ENCODE data around the gene PLPP1.

PLPP1 gene

DNA sequence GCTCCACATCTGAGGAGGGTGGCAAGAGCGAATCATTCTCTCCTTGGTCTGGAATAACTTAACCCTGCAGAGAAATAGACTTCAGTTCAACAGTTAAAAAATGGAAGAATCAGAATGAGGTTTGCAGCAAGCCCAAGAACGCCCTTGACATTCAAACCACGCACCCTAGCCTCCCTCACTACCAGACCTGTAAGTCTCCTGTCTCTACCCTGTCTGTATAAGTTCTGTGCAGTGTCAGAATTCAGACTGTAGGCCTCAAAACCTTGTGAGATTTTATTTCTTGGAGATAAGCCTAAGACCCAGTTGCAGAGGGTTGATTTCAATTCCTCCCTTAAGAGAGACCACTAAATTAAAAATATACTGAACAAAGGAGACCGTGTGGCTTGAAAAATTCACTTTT is 35.8 kb upstream of the PLPP1 start:
- H3K27me3 ChIP-seq (ENCODE audit: control insufficient read depth in 1 of 2, insufficient read depth in 2 of 2, low read length in 2 of 2), result no peaks in the 10 kb centered on the region
- H3K27ac ChIP-seq (ENCODE audit: low read depth, low read length), result no peak overlapping the region
- H3K36me3 ChIP-seq (ENCODE audit: control insufficient read depth in 1 of 2, insufficient read depth in 2 of 2, low read length in 2 of 2), result no peaks in the 10 kb centered on the region
- no peak overlapping the region for H3K4me3 ChIP-seq (ENCODE audit: low read depth in 1 of 2, low read length in 2 of 2)
- H3K9me3 ChIP-seq (ENCODE audit: control insufficient read depth in 1 of 2, low read length in 2 of 2), result no peaks in the 10 kb centered on the region
- no peak overlapping the region for H3K9ac ChIP-seq (ENCODE audit: low read depth in 1 of 2, low read length in 2 of 2)
- H3K4me1 ChIP-seq (ENCODE audit: control insufficient read depth in 1 of 2, insufficient read depth in 2 of 2, low read length in 2 of 2), result no peaks in the 10 kb centered on the region

DNA sequence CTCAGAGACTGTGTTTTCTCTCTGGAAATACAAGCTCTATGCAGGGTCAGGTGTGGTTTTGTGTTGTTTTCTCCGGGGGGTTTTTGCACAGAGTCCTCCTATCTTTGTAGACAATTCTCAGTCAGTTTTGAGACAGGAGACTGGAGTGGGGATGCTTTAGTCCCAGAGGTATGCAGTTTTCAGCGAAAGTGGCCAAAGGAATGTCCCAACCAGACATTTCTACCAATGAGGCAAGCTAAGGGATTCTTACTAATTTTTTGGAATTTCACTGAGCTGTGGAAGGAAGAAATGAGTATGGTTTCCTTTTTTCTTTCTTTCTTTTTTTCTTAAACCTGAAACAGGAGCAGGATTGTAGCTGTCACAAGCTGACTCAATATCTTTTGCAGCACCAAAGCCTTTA is 35.3 kb upstream of the PLPP1 start:
- H3K4me1 ChIP-seq (ENCODE audit: control insufficient read depth in 1 of 2, insufficient read depth in 2 of 2, low read length in 2 of 2), result no peaks in the 10 kb centered on the region
- no peaks in the 10 kb centered on the region for H3K36me3 ChIP-seq (ENCODE audit: control insufficient read depth in 1 of 2, insufficient read depth in 2 of 2, low read length in 2 of 2)
- H3K4me3 ChIP-seq (ENCODE audit: low read depth in 1 of 2, low read length in 2 of 2), result no peak overlapping the region
- H3K9me3 ChIP-seq (ENCODE audit: control insufficient read depth in 1 of 2, low read length in 2 of 2), result no peaks in the 10 kb centered on the region
- no peak overlapping the region for H3K9ac ChIP-seq (ENCODE audit: low read depth in 1 of 2, low read length in 2 of 2)
- no peaks in the 10 kb centered on the region for H3K27me3 ChIP-seq (ENCODE audit: control insufficient read depth in 1 of 2, insufficient read depth in 2 of 2, low read length in 2 of 2)
- no peak overlapping the region for H3K27ac ChIP-seq (ENCODE audit: low read depth, low read length)

DNA sequence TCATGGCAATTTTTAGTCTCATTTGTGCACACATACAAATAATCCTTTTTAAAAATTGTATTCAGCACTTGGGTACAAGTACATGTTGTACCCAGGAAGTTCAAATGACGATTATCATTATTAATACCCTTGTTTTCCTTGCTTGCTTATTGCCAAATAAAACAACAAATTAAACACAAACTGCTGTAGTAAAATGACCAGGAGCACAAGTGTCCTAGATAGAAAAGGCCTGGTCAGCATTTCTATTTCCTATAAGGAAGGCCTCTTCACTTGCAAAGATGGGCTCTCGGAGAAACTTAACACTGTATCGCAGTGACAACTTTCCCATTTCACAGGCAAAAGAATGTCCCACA is 34.7 kb upstream of the PLPP1 start:
- Histone ChIP-seq H3K4me1 (ENCODE audit: control insufficient read depth in 1 of 2, insufficient read depth in 2 of 2, low read length in 2 of 2) (no peaks in the 10 kb centered on the region), H3K27ac (ENCODE audit: low read depth, low read length) (no peak overlapping the region), H3K36me3 (ENCODE audit: control insufficient read depth in 1 of 2, insufficient read depth in 2 of 2, low read length in 2 of 2) (no peaks in the 10 kb centered on the region), H3K9me3 (ENCODE audit: control insufficient read depth in 1 of 2, low read length in 2 of 2) (no peaks in the 10 kb centered on the region), H3K4me3 (ENCODE audit: low read depth in 1 of 2, low read length in 2 of 2) (no peak overlapping the region), H3K9ac (ENCODE audit: low read depth in 1 of 2, low read length in 2 of 2) (no peak overlapping the region), H3K27me3 (ENCODE audit: control insufficient read depth in 1 of 2, insufficient read depth in 2 of 2, low read length in 2 of 2) (no peaks in the 10 kb centered on the region)

DNA sequence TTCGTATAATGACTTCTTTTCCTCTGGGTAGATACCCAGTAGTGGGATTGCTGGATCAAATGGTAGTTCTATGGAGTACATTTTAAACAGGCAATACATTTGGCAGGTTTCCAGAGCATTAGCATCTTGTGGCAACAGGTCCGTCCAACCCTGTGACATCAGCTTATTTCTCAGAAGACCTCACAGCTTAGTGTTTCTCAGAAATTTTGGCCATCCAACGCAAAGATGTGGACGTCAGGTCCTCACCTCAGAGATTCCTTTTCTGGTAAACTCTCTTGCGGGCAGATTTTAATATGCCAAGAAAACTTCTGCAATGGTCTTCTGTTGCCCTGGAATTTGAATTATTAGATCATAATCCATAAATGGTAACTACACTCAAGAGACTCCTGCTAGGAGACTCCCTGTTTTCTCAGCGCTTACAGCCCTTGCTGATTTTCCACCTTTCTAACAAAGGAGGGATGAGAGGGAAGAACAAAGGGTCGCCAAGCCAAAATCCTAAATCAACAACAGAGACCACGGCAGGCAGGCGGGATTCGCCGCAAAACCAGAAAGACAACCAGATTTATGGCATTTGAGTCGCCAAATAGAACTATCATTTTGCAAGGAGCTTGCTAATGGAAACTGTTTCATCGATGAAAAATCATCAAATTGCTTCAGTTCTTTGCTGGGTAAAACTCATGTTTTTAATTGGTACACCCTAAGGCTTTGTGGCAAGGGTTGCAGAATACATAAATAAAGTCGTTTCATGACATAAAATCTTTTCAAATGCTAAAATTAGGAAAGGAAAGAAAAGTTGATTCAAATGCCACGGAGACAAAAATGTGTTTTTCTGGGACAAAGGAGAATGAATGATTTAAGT is 34.1 kb upstream of the PLPP1 start:
- Histone ChIP-seq H3K4me3 (ENCODE audit: low read depth in 1 of 2, low read length in 2 of 2) (no peak overlapping the region), H3K36me3 (ENCODE audit: control insufficient read depth in 1 of 2, insufficient read depth in 2 of 2, low read length in 2 of 2) (no peaks in the 10 kb centered on the region), H3K9me3 (ENCODE audit: control insufficient read depth in 1 of 2, low read length in 2 of 2) (no peaks in the 10 kb centered on the region), H3K27ac (ENCODE audit: low read depth, low read length) (peak overlapping the region; percentile 23), H3K9ac (ENCODE audit: low read depth in 1 of 2, low read length in 2 of 2) (no peak overlapping the region), H3K27me3 (ENCODE audit: control insufficient read depth in 1 of 2, insufficient read depth in 2 of 2, low read length in 2 of 2) (no peaks in the 10 kb centered on the region), H3K4me1 (ENCODE audit: control insufficient read depth in 1 of 2, insufficient read depth in 2 of 2, low read length in 2 of 2) (no peaks in the 10 kb centered on the region)

DNA sequence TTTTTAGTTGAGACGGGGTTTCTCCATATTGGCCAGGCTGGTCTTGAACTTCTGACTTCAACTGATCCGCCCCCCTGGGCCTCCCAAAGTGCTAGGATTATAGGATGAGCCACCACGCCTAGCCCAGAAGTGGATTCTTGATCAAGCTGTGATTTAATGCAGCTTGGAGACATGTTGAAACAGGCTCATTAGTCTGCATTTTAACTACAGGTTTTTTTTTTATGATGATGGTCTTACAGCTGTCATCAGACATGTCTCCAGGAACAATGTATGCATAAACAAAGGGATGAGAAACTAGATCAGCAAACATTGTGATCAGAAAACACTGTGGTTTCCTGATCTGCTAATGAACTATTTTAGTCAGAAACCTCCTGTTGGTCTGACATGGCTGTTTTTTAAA is 30.0 kb upstream of the PLPP1 start:
- no peak overlapping the region for H3K9ac ChIP-seq (ENCODE audit: low read depth in 1 of 2, low read length in 2 of 2)
- no peak overlapping the region for H3K27ac ChIP-seq (ENCODE audit: low read depth, low read length)
- H3K36me3 ChIP-seq (ENCODE audit: control insufficient read depth in 1 of 2, insufficient read depth in 2 of 2, low read length in 2 of 2), result no peaks in the 10 kb centered on the region
- H3K4me3 ChIP-seq (ENCODE audit: low read depth in 1 of 2, low read length in 2 of 2), result no peak overlapping the region
- no peaks in the 10 kb centered on the region for H3K27me3 ChIP-seq (ENCODE audit: control insufficient read depth in 1 of 2, insufficient read depth in 2 of 2, low read length in 2 of 2)
- no peaks in the 10 kb centered on the region for H3K9me3 ChIP-seq (ENCODE audit: control insufficient read depth in 1 of 2, low read length in 2 of 2)
- no peaks in the 10 kb centered on the region for H3K4me1 ChIP-seq (ENCODE audit: control insufficient read depth in 1 of 2, insufficient read depth in 2 of 2, low read length in 2 of 2)

DNA sequence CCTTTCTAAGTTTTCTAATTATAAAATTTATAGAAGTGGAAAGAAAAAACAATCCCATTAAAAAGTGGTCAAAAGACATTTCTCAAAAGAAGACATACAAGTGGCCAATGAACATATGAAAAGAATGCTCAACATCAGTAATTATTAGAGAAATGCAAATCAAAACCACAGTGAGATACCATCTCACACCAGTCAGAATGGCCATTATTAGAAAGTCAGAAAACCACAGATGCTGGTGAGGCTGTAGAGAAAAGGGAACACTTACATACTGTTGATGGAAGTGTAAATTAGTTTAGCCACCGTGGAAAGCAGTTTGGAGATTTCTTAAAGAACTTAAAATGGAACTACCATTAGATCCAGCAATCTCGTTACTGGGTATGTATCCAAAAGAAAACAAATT is 23.7 kb upstream of the PLPP1 start:
- H3K4me1 ChIP-seq (ENCODE audit: control insufficient read depth in 1 of 2, insufficient read depth in 2 of 2, low read length in 2 of 2), result no peaks in the 10 kb centered on the region
- H3K27ac ChIP-seq (ENCODE audit: low read depth, low read length), result no peak overlapping the region
- H3K27me3 ChIP-seq (ENCODE audit: control insufficient read depth in 1 of 2, insufficient read depth in 2 of 2, low read length in 2 of 2), result no peaks in the 10 kb centered on the region
- H3K9me3 ChIP-seq (ENCODE audit: control insufficient read depth in 1 of 2, low read length in 2 of 2), result no peaks in the 10 kb centered on the region
- H3K36me3 ChIP-seq (ENCODE audit: control insufficient read depth in 1 of 2, insufficient read depth in 2 of 2, low read length in 2 of 2), result no peaks in the 10 kb centered on the region
- H3K4me3 ChIP-seq (ENCODE audit: low read depth in 1 of 2, low read length in 2 of 2), result no peak overlapping the region
- H3K9ac ChIP-seq (ENCODE audit: low read depth in 1 of 2, low read length in 2 of 2), result no peak overlapping the region

DNA sequence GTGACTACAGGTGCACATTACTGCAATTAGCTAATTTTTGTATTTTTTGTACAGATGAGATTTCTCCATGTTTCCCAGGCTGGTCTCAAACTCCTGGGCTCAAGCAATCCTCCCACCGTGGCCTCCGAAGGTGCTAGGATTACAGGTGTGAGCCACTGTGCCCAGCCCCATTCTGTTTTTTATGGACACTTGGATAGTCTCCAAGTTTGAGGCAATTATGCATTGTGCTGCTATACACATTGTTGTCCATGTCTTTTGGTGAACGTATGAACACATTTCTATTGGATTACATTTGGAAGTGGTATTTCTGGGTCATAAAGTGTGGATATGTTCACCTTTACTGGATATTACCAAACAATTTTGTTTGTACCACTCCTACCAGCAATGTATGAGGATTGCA is 22.4 kb upstream of the PLPP1 start:
- H3K27ac ChIP-seq (ENCODE audit: low read depth, low read length), result no peak overlapping the region
- no peak overlapping the region for H3K9ac ChIP-seq (ENCODE audit: low read depth in 1 of 2, low read length in 2 of 2)
- H3K27me3 ChIP-seq (ENCODE audit: control insufficient read depth in 1 of 2, insufficient read depth in 2 of 2, low read length in 2 of 2), result no peaks in the 10 kb centered on the region
- no peaks in the 10 kb centered on the region for H3K9me3 ChIP-seq (ENCODE audit: control insufficient read depth in 1 of 2, low read length in 2 of 2)
- H3K4me3 ChIP-seq (ENCODE audit: low read depth in 1 of 2, low read length in 2 of 2), result no peak overlapping the region
- H3K4me1 ChIP-seq (ENCODE audit: control insufficient read depth in 1 of 2, insufficient read depth in 2 of 2, low read length in 2 of 2), result no peaks in the 10 kb centered on the region
- no peaks in the 10 kb centered on the region for H3K36me3 ChIP-seq (ENCODE audit: control insufficient read depth in 1 of 2, insufficient read depth in 2 of 2, low read length in 2 of 2)

DNA sequence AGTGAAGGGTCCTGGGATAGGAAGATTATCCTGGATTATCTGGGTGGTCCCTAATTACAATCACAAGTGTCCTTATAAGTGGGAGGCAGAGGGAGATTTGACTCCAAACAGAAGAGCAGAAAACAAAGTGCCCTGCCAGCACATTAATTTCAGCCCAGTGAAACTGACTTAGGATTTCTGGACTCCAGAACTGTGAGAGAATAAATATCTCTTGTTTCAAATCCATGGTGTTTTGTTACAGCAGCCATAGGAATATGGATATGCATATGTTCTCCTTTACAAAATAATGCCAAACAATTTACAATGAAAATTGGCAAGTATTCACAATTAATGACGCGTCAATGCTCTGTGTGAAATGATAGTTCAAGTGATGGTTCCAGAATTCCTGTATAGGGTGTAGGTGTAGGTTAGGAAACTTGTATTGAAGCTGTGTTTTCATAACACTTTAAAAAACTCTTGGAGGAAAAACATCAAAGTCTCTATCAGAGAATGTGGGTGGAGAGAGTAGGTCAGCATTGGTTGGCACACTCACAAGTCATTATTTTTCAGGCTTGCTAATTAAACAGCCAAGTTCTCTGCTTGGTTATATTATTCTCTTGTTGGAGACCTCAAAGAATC is 19.9 kb upstream of the PLPP1 start:
- no peaks in the 10 kb centered on the region for H3K9me3 ChIP-seq (ENCODE audit: control insufficient read depth in 1 of 2, low read length in 2 of 2)
- no peaks in the 10 kb centered on the region for H3K27me3 ChIP-seq (ENCODE audit: control insufficient read depth in 1 of 2, insufficient read depth in 2 of 2, low read length in 2 of 2)
- H3K27ac ChIP-seq (ENCODE audit: low read depth, low read length), result no peak overlapping the region
- no peak overlapping the region for H3K9ac ChIP-seq (ENCODE audit: low read depth in 1 of 2, low read length in 2 of 2)
- H3K4me1 ChIP-seq (ENCODE audit: control insufficient read depth in 1 of 2, insufficient read depth in 2 of 2, low read length in 2 of 2), result no peaks in the 10 kb centered on the region
- H3K4me3 ChIP-seq (ENCODE audit: low read depth in 1 of 2, low read length in 2 of 2), result no peak overlapping the region
- H3K36me3 ChIP-seq (ENCODE audit: control insufficient read depth in 1 of 2, insufficient read depth in 2 of 2, low read length in 2 of 2), result no peaks in the 10 kb centered on the region

DNA sequence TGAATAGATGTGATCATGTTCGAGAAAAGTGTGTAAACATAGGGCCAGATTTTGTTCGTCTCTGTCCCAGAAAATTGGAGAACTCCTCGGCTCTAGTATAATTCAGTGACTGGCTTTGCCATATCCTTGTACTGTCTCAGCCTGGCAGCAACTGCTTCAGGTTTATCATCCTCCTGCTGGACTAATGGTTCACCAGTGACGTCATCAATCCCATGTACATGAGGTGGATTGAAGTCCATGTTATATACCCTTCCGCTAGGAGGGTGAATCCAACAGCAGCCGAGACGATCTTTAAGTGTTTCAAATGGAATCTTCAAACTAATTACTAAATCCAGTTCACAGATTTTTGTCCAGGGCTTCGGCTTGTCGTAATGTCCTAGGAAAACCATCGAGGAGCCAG is 17.1 kb upstream of the PLPP1 start:
- Histone ChIP-seq H3K27me3 (ENCODE audit: control insufficient read depth in 1 of 2, insufficient read depth in 2 of 2, low read length in 2 of 2) (no peaks in the 10 kb centered on the region), H3K9ac (ENCODE audit: low read depth in 1 of 2, low read length in 2 of 2) (no peak overlapping the region), H3K4me1 (ENCODE audit: control insufficient read depth in 1 of 2, insufficient read depth in 2 of 2, low read length in 2 of 2) (no peaks in the 10 kb centered on the region), H3K27ac (ENCODE audit: low read depth, low read length) (no peak overlapping the region), H3K36me3 (ENCODE audit: control insufficient read depth in 1 of 2, insufficient read depth in 2 of 2, low read length in 2 of 2) (no peaks in the 10 kb centered on the region), H3K9me3 (ENCODE audit: control insufficient read depth in 1 of 2, low read length in 2 of 2) (no peaks in the 10 kb centered on the region), H3K4me3 (ENCODE audit: low read depth in 1 of 2, low read length in 2 of 2) (no peak overlapping the region)

DNA sequence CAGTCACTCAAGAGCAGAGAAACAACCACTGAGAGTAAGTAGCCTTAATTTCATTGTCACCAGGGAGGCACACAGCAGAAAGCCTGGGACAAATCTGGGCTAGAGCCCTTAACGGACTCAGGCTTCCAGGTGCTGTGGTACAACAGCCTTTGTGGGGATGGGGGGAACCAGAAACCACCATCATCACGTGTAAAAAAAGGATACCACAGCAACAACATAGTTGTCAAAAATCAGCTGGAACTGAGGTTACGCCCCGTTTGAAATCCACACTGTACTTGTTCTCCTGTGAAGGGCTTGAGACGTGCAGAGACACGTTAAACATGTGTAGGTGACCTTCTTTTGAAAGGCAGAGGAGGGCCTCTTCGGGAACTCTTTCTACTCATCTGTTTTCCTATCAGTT is 16.6 kb upstream of the PLPP1 start:
- H3K27me3 ChIP-seq (ENCODE audit: control insufficient read depth in 1 of 2, insufficient read depth in 2 of 2, low read length in 2 of 2), result no peaks in the 10 kb centered on the region
- no peak overlapping the region for H3K4me3 ChIP-seq (ENCODE audit: low read depth in 1 of 2, low read length in 2 of 2)
- H3K9me3 ChIP-seq (ENCODE audit: control insufficient read depth in 1 of 2, low read length in 2 of 2), result no peaks in the 10 kb centered on the region
- no peaks in the 10 kb centered on the region for H3K4me1 ChIP-seq (ENCODE audit: control insufficient read depth in 1 of 2, insufficient read depth in 2 of 2, low read length in 2 of 2)
- no peak overlapping the region for H3K27ac ChIP-seq (ENCODE audit: low read depth, low read length)
- no peaks in the 10 kb centered on the region for H3K36me3 ChIP-seq (ENCODE audit: control insufficient read depth in 1 of 2, insufficient read depth in 2 of 2, low read length in 2 of 2)
- H3K9ac ChIP-seq (ENCODE audit: low read depth in 1 of 2, low read length in 2 of 2), result no peak overlapping the region

Data from duodenal mucosa (tissue), 2 donors.